GM19099 (cell line): ENCODE data around the gene CACNG7.

ENCODE experiments used
- POLR2A ChIP-seq: IDR thresholded peaks from 3 replicates; pipeline ENCODE4 v1.6.1; 2011; ENCODE audit warnings: low read depth; ENCODE audit not compliant: insufficient read length; ENCODE audit errors: extremely low read depth

The CACNG7 gene

DNA sequence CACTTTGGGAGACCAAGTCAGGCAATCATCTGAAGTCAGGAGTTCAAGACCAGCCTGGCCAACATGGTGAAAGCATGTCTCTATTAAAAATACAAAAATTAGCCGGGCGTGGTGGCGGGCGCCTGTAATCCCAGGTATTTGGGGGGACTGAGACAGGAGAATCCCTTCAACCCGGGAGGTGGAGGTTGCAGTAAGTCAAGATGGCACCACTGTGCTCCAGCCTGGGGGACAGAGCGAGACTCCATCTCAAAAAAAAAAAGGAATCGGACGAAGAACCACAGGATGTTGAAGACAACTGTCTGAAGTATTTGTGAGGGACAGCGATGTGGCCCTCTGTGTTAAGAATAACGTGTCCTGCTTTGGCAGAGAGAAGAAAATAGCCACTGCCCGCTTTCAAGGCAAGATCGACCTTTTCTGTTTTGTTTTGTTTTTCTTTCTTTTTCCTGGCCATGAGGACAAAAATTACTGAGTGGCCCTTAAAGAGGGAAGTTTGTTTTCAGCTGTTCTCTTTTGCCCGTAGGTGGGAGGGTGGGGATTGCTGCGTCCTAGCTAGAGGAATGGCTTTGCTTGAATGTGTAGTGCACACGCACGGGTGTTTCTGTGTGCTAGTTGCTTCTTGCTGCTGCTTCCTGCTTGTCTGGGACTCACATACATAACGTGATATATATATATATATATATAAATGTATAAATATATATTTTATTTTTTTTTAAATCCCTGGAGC lies 33.3 kb upstream of the CACNG7 start:
- TF ChIP-seq POLR2A = no peak

- no peak for TF ChIP-seq POLR2A
Measured at GRCh38 chr19:53876651-53877224, 32.3 kb upstream of the CACNG7 start.

DNA sequence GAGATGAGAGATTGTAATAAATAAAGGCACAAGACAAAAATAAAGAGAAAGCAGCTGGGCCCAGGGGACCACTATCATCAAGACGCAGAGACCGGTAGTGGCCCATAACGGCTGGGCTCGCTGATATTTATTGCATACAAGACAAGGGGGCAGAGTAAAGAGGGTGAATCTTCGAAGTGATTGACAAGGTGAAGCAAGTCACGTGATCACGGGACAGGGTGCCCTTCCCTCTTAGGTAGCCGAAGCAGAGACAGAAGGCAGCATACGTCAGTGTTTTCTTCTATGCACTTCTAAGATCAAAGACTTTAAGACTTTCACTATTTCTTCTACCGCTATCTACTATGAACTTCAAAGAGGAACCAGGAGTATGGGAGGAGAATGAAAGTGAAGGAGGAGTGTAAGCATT lies 31.7 kb upstream of the CACNG7 start:
- TF ChIP-seq POLR2A = no peak

DNA sequence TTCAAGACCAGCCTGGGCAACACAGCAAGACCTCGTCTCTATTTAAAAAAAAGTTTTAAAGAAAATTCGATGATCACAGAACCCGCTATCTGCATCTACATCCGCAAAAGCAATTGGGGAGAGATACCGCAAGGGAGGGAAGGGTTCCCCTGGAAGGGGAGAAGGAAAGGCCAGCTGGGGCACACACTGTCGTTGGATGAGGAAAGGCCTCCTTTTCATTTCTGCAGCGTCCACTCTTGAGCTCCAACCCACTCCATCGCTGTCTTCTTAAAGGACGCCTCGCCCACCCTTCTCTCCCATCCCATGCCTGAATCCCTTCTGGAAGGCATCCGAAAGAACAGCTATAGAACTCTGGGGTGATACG lies 30.3 kb upstream of the CACNG7 start:
- TF ChIP-seq POLR2A = no peak

DNA sequence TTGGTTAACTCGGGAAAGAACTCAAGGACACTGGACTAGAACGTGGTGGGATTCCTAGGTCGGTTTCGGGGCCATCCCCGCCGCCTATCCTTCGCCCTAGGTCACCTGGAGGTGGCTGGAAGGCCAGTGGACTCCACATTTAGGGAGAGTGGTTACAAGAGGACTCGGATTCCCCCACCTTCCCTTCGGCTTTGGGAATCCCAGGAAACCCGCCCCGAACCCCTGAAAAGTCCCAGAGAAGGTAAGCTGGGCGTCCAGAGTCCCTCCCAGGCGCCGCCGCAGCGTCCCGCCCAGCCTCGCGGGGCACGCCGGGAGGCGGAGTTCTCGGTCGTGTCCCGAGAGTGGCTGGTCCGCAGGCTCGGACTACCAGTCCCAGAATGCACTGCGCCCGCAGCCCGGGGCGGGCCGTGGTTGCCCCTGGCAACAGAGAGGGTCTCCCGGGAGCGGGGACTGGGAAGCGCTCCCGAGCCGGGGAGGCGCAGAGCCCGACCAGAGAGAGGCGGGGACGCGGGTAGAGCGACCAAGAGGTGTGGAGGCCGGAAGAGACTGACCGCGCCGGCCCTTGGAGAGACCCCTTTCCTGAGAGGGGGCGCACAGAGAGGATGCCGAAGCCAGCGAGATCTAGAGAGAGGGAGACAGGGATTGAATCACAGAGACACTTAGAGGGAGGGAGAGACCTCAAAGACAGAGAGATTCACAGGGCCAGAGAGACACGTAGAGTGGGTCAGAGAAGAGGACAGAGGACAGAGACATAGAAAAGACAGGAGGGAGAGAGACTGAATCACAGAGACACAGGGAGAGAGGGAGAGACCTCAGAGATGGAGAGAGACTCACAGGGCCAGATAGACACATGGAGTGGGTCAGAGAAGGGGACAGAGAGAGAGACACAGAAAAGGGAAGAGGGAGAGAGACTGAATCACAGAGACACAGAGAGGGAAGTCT lies 29.7 kb upstream of the CACNG7 start:
- no peak for TF ChIP-seq POLR2A

DNA sequence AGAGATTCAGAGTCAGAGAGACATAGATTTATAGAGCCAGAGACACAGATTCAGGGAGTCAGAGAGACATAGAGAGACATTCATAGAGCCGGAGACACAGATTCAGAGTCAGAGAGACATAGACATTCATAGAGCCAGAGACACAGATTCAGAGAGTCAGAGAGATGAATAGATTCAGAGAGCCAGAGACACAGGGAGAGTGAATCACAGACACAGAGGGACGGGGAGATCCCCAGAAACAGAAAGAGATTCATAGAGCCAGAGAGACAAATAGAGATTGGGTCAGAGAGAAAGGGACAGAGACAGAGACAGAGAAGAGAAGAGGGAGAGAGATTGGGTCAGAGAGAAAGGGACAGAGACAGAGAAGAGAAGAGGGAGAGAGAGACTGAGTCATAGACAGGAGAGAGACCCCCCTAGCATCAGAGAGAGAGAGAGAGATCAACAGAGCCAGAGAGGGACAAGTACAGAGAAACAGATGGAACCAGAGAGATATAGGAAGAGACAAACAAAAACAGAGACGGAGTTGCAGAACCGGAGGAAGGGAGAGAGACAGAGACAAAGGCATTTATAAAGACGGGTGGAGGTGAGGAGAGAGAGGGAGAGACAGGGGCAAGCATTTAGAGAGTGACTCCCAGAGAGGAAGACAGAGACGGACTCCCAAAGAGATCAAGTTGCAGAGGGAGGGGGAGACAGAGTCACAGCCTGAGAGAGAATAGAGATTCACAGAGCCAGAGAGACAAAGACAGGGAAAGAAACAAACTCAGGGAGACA lies 28.2 kb upstream of the CACNG7 start:
- no peak for TF ChIP-seq POLR2A

GRCh38 chr19:53881482-53882390 lies 27.3 kb upstream of the CACNG7 start, which contains the start of gene PRKCG:
PRKCG (plus strand) TSS chr19:53882197; CDS start chr19:53882495, 298 bp downstream.
- TF ChIP-seq POLR2A = no peak

DNA sequence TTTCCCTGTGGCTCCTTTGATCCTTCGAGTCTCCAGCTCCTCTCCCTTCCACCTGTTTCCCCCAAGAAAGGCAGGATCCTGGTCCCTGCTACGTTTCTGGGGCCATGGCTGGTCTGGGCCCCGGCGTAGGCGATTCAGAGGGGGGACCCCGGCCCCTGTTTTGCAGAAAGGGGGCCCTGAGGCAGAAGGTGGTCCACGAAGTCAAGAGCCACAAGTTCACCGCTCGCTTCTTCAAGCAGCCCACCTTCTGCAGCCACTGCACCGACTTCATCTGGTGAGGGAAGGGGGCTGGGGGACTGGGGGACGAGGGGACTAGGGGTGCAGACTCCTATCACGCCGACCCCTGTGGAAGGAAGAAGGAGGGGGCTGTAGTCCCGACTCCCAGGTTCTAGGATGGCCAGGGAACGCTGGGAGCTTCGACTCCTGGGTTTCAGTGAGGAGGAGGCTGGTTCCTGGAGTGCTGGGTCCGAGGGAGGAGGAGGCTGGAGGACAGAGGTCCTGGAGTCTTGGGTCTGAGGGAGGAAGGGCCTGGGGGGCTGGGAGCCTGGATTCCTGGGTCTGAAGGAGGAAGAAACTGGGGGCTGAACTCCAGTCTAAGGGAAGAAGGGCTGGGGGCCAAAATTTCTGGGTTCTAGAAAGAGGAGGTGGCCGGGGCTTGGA lies 26.6 kb upstream of the CACNG7 start:
- no peak for TF ChIP-seq POLR2A

DNA sequence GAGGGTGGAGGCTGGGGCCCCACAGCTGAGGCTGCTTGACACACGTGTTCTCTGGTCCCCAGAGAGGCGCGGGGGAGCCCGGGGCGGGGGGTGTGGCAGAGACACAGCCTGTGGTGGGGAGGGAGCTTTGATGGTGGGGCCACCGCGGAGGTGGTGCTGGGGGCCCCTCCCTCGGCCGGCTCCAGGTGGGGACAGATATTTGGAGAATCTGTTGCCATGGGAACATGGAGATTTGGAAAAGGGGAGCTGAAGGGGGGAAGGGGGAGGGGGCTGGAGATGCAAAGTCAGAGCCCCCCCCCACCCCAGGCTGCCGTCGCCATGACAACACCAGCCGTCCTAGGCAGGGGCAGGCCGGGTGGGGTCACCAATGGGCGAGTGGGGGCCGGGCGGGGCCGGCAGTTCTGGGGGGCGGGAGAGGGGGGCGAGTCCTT lies 25.8 kb upstream of the CACNG7 start:
- TF ChIP-seq POLR2A = no peak

- TF ChIP-seq POLR2A = no peak
Measured at GRCh38 chr19:53883741-53884140, 25.3 kb upstream of the CACNG7 start.

DNA sequence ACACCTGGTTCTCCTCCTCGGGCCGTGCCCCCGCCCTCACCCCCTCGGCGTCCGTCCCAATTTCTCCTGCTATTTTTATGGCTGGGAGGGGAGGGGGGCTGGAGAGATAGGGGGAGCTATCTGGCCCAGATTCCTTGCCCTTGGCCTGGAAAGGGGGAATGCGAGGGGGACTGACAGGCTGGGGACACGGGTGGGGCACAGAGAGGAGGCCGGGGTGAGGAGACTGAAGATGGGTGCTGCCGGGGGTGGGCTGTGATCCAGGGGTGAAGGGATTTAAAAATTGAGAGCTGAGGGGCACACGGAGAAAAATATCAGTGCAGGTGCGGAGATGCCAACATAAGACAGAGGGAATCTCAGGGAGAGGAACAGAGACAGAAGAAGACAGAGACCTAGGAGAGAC lies 24.8 kb upstream of the CACNG7 start:
- TF ChIP-seq POLR2A = no peak

GRCh38 chr19:53885036-53885435 lies 24.0 kb upstream of the CACNG7 start:
- TF ChIP-seq POLR2A = no peak

- TF ChIP-seq POLR2A = no peak
Measured at GRCh38 chr19:53892301-53892980, 16.6 kb upstream of the CACNG7 start.
